Measurements from ENCODE around the gene ELFN1.

The ELFN1 gene

GRCh38 chr7:1639532-1640175, 30.4 kb upstream of the ELFN1 start:
- H3K79me2 ChIP-seq (ENCODE audit: control insufficient read depth, insufficient read depth, low read length): no peaks in the 10 kb centered on the region
- H3K18ac ChIP-seq (ENCODE audit: low read length): no peak overlapping the region
- no CpG with 5 or more reads among the region's 15 CpGs for WGBS (ENCODE audit: extremely low coverage, insufficient coverage, low lambda C conversion rate)
- no peak overlapping the region for H3K23ac ChIP-seq (ENCODE audit: low read length)
- DNase-seq: no peak
- H3K27me3 ChIP-seq (ENCODE audit: insufficient read depth, low read length, poor library complexity): no peaks in the 10 kb centered on the region
- no peaks in the 10 kb centered on the region for H3K36me3 ChIP-seq (ENCODE audit: control insufficient read depth, insufficient read depth, low read length)
- H3K4me2 ChIP-seq (ENCODE audit: low read length): no peak overlapping the region
- H3K4me3 ChIP-seq (ENCODE audit: low read length): no peak overlapping the region
- no peak overlapping the region for H2AK5ac ChIP-seq (ENCODE audit: low read length)
- H4K8ac ChIP-seq (ENCODE audit: low read depth, low read length): no peak overlapping the region
- H4K5ac ChIP-seq (ENCODE audit: low read length): no peak overlapping the region
- no peak overlapping the region for H3K56ac ChIP-seq (ENCODE audit: low read length)
- no peak overlapping the region for H3K4ac ChIP-seq (ENCODE audit: low read depth, low read length)
- no peak overlapping the region for H3K9ac ChIP-seq (ENCODE audit: low read length)
- H3K4me1 ChIP-seq (ENCODE audit: control insufficient read depth, low read depth, low read length): no peaks in the 10 kb centered on the region
- no peak overlapping the region for H2BK120ac ChIP-seq (ENCODE audit: low read depth, low read length)
- H3K79me1 ChIP-seq (ENCODE audit: low read length): no peaks in the 10 kb centered on the region
- H2BK5ac ChIP-seq (ENCODE audit: low read length): no peak overlapping the region
- no peak overlapping the region for H2BK15ac ChIP-seq (replicated peaks; ENCODE audit: low read depth)
- H3K27ac ChIP-seq (ENCODE audit: low read depth, low read length): no peak overlapping the region

GRCh38 chr7:1640376-1641172, 29.5 kb upstream of the ELFN1 start:
- Histone ChIP-seq H3K56ac (ENCODE audit: low read length) (no peak overlapping the region), H3K4ac (ENCODE audit: low read depth, low read length) (no peak overlapping the region), H3K18ac (ENCODE audit: low read length) (no peak overlapping the region), H3K4me3 (ENCODE audit: low read length) (no peak overlapping the region), H4K5ac (ENCODE audit: low read length) (no peak overlapping the region), H3K4me1 (ENCODE audit: control insufficient read depth, low read depth, low read length) (no peaks in the 10 kb centered on the region), H3K4me2 (ENCODE audit: low read length) (no peak overlapping the region), H3K27me3 (ENCODE audit: insufficient read depth, low read length, poor library complexity) (no peaks in the 10 kb centered on the region), H2AK5ac (ENCODE audit: low read length) (no peak overlapping the region), H4K8ac (ENCODE audit: low read depth, low read length) (no peak overlapping the region), H3K79me1 (ENCODE audit: low read length) (no peaks in the 10 kb centered on the region), H3K79me2 (ENCODE audit: control insufficient read depth, insufficient read depth, low read length) (no peaks in the 10 kb centered on the region), H3K23ac (ENCODE audit: low read length) (no peak overlapping the region), H2BK15ac (replicated peaks; ENCODE audit: low read depth) (no peak overlapping the region), H3K9ac (ENCODE audit: low read length) (no peak overlapping the region), H2BK120ac (ENCODE audit: low read depth, low read length) (no peak overlapping the region), H2BK5ac (ENCODE audit: low read length) (no peak overlapping the region), H3K27ac (ENCODE audit: low read depth, low read length) (no peak overlapping the region), H3K36me3 (ENCODE audit: control insufficient read depth, insufficient read depth, low read length) (no peaks in the 10 kb centered on the region)
- WGBS (ENCODE audit: extremely low coverage, insufficient coverage, low lambda C conversion rate): no CpG with 5 or more reads among the region's 21 CpGs
- DNase-seq: no peak

DNA sequence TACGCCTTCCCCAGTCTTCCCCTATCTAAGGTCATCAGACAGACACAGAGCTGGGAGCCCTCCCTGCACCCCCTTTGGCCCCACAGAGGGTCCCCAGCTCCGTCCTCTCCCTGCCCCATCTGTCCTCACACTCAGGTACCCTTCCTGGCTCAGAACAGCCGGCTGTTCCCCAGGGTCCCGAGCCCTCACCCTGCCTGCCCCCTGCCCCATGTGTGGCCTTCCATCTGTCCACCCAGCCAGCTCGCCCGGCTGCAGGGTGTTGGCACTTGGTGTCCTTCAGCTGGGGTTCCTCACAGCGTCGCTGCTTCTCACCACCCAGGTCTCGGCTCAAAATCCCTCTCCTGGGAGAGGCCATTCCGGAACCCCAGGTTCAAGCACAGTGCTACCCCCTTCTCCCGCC, 28.9 kb upstream of the ELFN1 start:
- Histone ChIP-seq H3K18ac (ENCODE audit: low read length) (no peak overlapping the region), H3K9ac (ENCODE audit: low read length) (no peak overlapping the region), H3K79me1 (ENCODE audit: low read length) (no peaks in the 10 kb centered on the region), H2BK15ac (replicated peaks; ENCODE audit: low read depth) (no peak overlapping the region), H3K27ac (ENCODE audit: low read depth, low read length) (no peak overlapping the region), H3K4me1 (ENCODE audit: control insufficient read depth, low read depth, low read length) (no peaks in the 10 kb centered on the region), H2BK5ac (ENCODE audit: low read length) (no peak overlapping the region), H3K56ac (ENCODE audit: low read length) (no peak overlapping the region), H3K4me2 (ENCODE audit: low read length) (no peak overlapping the region), H2AK5ac (ENCODE audit: low read length) (no peak overlapping the region), H4K5ac (ENCODE audit: low read length) (no peak overlapping the region), H3K4me3 (ENCODE audit: low read length) (no peak overlapping the region), H3K4ac (ENCODE audit: low read depth, low read length) (no peak overlapping the region), H3K79me2 (ENCODE audit: control insufficient read depth, insufficient read depth, low read length) (no peaks in the 10 kb centered on the region), H4K8ac (ENCODE audit: low read depth, low read length) (no peak overlapping the region), H3K23ac (ENCODE audit: low read length) (no peak overlapping the region), H3K36me3 (ENCODE audit: control insufficient read depth, insufficient read depth, low read length) (no peaks in the 10 kb centered on the region), H3K27me3 (ENCODE audit: insufficient read depth, low read length, poor library complexity) (no peaks in the 10 kb centered on the region), H2BK120ac (ENCODE audit: low read depth, low read length) (no peak overlapping the region)
- no CpG with 5 or more reads among the region's 11 CpGs for WGBS (ENCODE audit: extremely low coverage, insufficient coverage, low lambda C conversion rate)
- DNase-seq: no peak

DNA sequence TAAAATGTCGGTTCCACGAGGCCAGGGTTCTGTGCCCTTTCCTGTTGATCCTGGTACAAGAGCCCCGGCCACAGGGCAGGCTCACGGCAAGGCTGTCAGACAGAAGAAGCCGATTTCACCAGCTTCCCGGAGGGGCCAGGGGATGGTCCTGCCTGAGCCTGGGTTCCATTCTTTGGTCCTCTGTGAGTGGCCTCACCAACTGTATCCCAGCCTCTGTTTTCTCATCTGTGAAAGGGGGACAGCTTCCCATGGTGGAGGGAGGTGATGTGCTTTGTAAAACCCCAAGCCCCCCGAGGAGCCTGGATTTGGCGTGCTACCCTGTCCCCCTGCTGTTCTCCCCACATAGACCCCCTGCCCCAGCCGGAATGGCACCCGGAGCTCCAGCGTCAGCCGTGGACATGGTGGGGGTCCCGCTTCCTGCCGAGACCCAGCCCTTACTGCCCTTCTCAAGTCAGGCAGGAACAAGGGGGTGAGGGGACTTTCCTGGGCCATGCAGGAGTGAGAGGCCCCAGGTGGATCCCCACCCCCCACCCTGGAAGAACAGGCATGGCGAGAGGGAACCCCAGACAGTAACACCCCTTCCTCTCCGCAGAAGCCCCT, 28.3 kb upstream of the ELFN1 start:
- Histone ChIP-seq H4K5ac (ENCODE audit: low read length) (no peak overlapping the region), H2AK5ac (ENCODE audit: low read length) (no peak overlapping the region)
- DNase-seq: no peak

DNA sequence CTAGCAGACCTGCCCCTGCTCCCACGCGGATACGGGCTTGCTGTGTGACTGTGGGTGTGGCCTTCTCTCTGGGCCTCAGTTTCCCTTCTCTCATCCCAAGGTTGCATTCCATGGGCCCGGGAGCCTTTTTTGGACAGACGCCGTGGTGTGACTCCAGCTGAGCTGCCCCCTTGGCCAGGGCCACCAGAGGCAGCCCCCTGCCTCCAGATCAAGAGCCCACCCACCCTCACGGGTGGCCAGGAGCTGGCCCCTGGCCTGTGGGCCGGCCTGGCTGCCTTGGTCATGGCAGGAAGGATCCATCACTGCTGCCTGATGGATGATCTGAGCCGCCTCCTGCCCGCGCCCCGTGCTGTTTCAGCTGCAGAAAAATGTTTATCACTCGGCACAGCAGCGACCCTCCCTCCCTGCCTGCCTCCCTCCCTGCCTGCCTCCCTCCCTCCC, 27.8 kb upstream of the ELFN1 start:
- H2BK5ac ChIP-seq (ENCODE audit: low read length): no peak overlapping the region
- no peak overlapping the region for H4K5ac ChIP-seq (ENCODE audit: low read length)
- H3K23ac ChIP-seq (ENCODE audit: low read length): no peak overlapping the region
- WGBS (ENCODE audit: extremely low coverage, insufficient coverage, low lambda C conversion rate): no CpG with 5 or more reads among the region's 14 CpGs
- no peaks in the 10 kb centered on the region for H3K79me1 ChIP-seq (ENCODE audit: low read length)
- H3K4me1 ChIP-seq (ENCODE audit: control insufficient read depth, low read depth, low read length): no peaks in the 10 kb centered on the region
- no peaks in the 10 kb centered on the region for H3K36me3 ChIP-seq (ENCODE audit: control insufficient read depth, insufficient read depth, low read length)
- no peak overlapping the region for H3K4me3 ChIP-seq (ENCODE audit: low read length)
- H3K4ac ChIP-seq (ENCODE audit: low read depth, low read length): no peak overlapping the region
- H3K56ac ChIP-seq (ENCODE audit: low read length): no peak overlapping the region
- no peak overlapping the region for H2AK5ac ChIP-seq (ENCODE audit: low read length)
- no peak overlapping the region for H3K4me2 ChIP-seq (ENCODE audit: low read length)
- no peak overlapping the region for H2BK15ac ChIP-seq (replicated peaks; ENCODE audit: low read depth)
- H3K27me3 ChIP-seq (ENCODE audit: insufficient read depth, low read length, poor library complexity): no peaks in the 10 kb centered on the region
- no peak overlapping the region for H3K9ac ChIP-seq (ENCODE audit: low read length)
- no peak overlapping the region for H3K18ac ChIP-seq (ENCODE audit: low read length)
- no peaks in the 10 kb centered on the region for H3K79me2 ChIP-seq (ENCODE audit: control insufficient read depth, insufficient read depth, low read length)
- DNase-seq: no peak
- H2BK120ac ChIP-seq (ENCODE audit: low read depth, low read length): no peak overlapping the region
- no peak overlapping the region for H3K27ac ChIP-seq (ENCODE audit: low read depth, low read length)
- no peak overlapping the region for H4K8ac ChIP-seq (ENCODE audit: low read depth, low read length)

More for the DNA sequence above, 28.3 kb upstream of the ELFN1 start:
- no peak overlapping the region for H2BK15ac ChIP-seq (replicated peaks; ENCODE audit: low read depth)
- no peaks in the 10 kb centered on the region for H3K79me1 ChIP-seq (ENCODE audit: low read length)
- H3K4me3 ChIP-seq (ENCODE audit: low read length): no peak overlapping the region
- no CpG with 5 or more reads among the region's 16 CpGs for WGBS (ENCODE audit: extremely low coverage, insufficient coverage, low lambda C conversion rate)
- no peak overlapping the region for H3K18ac ChIP-seq (ENCODE audit: low read length)
- H3K27me3 ChIP-seq (ENCODE audit: insufficient read depth, low read length, poor library complexity): no peaks in the 10 kb centered on the region
- H4K8ac ChIP-seq (ENCODE audit: low read depth, low read length): no peak overlapping the region
- H3K27ac ChIP-seq (ENCODE audit: low read depth, low read length): no peak overlapping the region
- no peaks in the 10 kb centered on the region for H3K36me3 ChIP-seq (ENCODE audit: control insufficient read depth, insufficient read depth, low read length)
- no peak overlapping the region for H3K56ac ChIP-seq (ENCODE audit: low read length)
- no peak overlapping the region for H3K4me2 ChIP-seq (ENCODE audit: low read length)
- no peak overlapping the region for H3K9ac ChIP-seq (ENCODE audit: low read length)
- no peak overlapping the region for H3K23ac ChIP-seq (ENCODE audit: low read length)
- no peaks in the 10 kb centered on the region for H3K79me2 ChIP-seq (ENCODE audit: control insufficient read depth, insufficient read depth, low read length)
- no peak overlapping the region for H3K4ac ChIP-seq (ENCODE audit: low read depth, low read length)
- H3K4me1 ChIP-seq (ENCODE audit: control insufficient read depth, low read depth, low read length): no peaks in the 10 kb centered on the region
- H2BK120ac ChIP-seq (ENCODE audit: low read depth, low read length): no peak overlapping the region
- no peak overlapping the region for H2BK5ac ChIP-seq (ENCODE audit: low read length)

Measured in mesendoderm (in vitro differentiated cells).